Neural cell (in vitro differentiated cells): Measurements from ENCODE around the gene CNNM1. TPM values are rescaled to one million over a fixed set of nuclear protein-coding genes. Genes with fewer than 3 reads are reported as not detected.

Experiments
- H2AFZ ChIP-seq: fragments of 200-600, 300-800 bp; sonication (generic), shearing (Covaris generic); 2 replicates; pipeline ENCODE4 v1.6.0; 2014; ENCODE audit warnings: low read depth, mild to moderate bottlenecking, antibody characterized with exemption, low read length, moderate library complexity
- H3F3A ChIP-seq: fragments of 200-600 bp; shearing (Covaris generic); 2 replicates; pipeline ENCODE4 v1.6.1; 2016; ENCODE audit warnings: mild to moderate bottlenecking, moderate library complexity, mixed read lengths, antibody characterized with exemption, low read length; ENCODE audit not compliant: insufficient read depth, poor library complexity, severe bottlenecking
- H3K27ac ChIP-seq: fragments of 200-600, 300-800 bp; sonication (generic), shearing (Covaris generic); 2 replicates; pipeline ENCODE4 v1.5.1; 2014; ENCODE audit warnings: mild to moderate bottlenecking, low read length, moderate library complexity
- H3K27me3 ChIP-seq: fragments of 300-800, 200-600 bp; sonication (generic), shearing (Covaris generic); 2 replicates; pipeline ENCODE4 v1.6.0; 2014; ENCODE audit warnings: mild to moderate bottlenecking, low read depth, low read length, moderate library complexity; ENCODE audit not compliant: insufficient read depth
- H3K36me3 ChIP-seq: fragments of 300-800, 200-600 bp; sonication (generic), shearing (Covaris generic); 2 replicates; pipeline ENCODE4 v1.5.1; 2014; ENCODE audit warnings: mild to moderate bottlenecking, antibody characterized with exemption, low read length, moderate library complexity; ENCODE audit not compliant: insufficient read depth
- H3K4me2 ChIP-seq: fragments of 300-800, 200-600 bp; sonication (generic), shearing (Covaris generic); 2 replicates; pipeline ENCODE4 v1.6.0; 2014; ENCODE audit warnings: mild to moderate bottlenecking, low read length
- H3K4me3 ChIP-seq: fragments of 300-800, 200-600 bp; sonication (generic), shearing (Covaris generic); 2 replicates; pipeline ENCODE4 v1.5.1; 2014; ENCODE audit warnings: mild to moderate bottlenecking, low read length, moderate library complexity
- H3K79me2 ChIP-seq: fragments of 200-600 bp; shearing (Covaris generic); replicated peaks from 2 replicates; pipeline ENCODE4 v1.6.0; 2014; ENCODE audit warnings: mild to moderate bottlenecking, low read length, moderate library complexity; ENCODE audit not compliant: insufficient read depth
- H3K9ac ChIP-seq: fragments of 300-800, 200-600 bp; sonication (generic), shearing (Covaris generic); 2 replicates; pipeline ENCODE4 v1.6.1; 2016; ENCODE audit warnings: mild to moderate bottlenecking, low read length, mixed read lengths
- H3K9me2 ChIP-seq: fragments of 200-600 bp; shearing (Covaris generic); 2 replicates; pipeline ENCODE4 v1.6.1; 2016; ENCODE audit warnings: mild to moderate bottlenecking, low read length, mixed read lengths; ENCODE audit not compliant: insufficient read depth
- H3K9me3 ChIP-seq: fragments of 200-600, 300-800 bp; sonication (generic), shearing (Covaris generic); 2 replicates; pipeline ENCODE4 v1.6.1; 2016; ENCODE audit warnings: mild to moderate bottlenecking, mixed run types, low read length, moderate library complexity, mixed read lengths
- H4K20me1 ChIP-seq: fragments of 200-600 bp; shearing (Covaris generic); 2 replicates; pipeline ENCODE4 v1.6.1; 2016; ENCODE audit warnings: mild to moderate bottlenecking, mixed run types; ENCODE audit not compliant: insufficient read depth
- CTCF ChIP-seq: fragments of 450-650 bp; IDR thresholded peaks from 2 replicates; pipeline ENCODE4 v1.5.1; 2014; ENCODE audit warnings: antibody characterized with exemption, mild to moderate bottlenecking, moderate library complexity; ENCODE audit not compliant: poor library complexity, severe bottlenecking
- EP300 ChIP-seq: fragments of 450-650 bp; conservative IDR thresholded peaks from 2 replicates; pipeline ENCODE4 v1.6.1; 2014; ENCODE audit warnings: antibody characterized with exemption, mild to moderate bottlenecking, moderate library complexity; ENCODE audit not compliant: poor library complexity, severe bottlenecking
- EZH2 ChIP-seq: fragments of 200-600, 300-800 bp; shearing (Covaris generic), sonication (generic); IDR thresholded peaks from 2 replicates; pipeline ENCODE4 v1.6.1; 2014; ENCODE audit warnings: antibody characterized with exemption, low read length, borderline replicate concordance, mild to moderate bottlenecking; ENCODE audit not compliant: insufficient read depth, poor library complexity, severe bottlenecking
- MXI1 ChIP-seq: fragments of 450-650 bp; conservative IDR thresholded peaks from 2 replicates; pipeline ENCODE4 v1.6.1; 2014; ENCODE audit warnings: antibody characterized with exemption, mild to moderate bottlenecking; ENCODE audit not compliant: poor library complexity, severe bottlenecking
- POLR2AphosphoS5 ChIP-seq: IDR thresholded peaks from 2 replicates; pipeline ENCODE4 v1.6.1; 2012
- RAD21 ChIP-seq: fragments of 450-650 bp; conservative IDR thresholded peaks from 2 replicates; pipeline ENCODE4 v1.6.1; 2014; ENCODE audit warnings: antibody characterized with exemption, mild to moderate bottlenecking, moderate library complexity
- REST ChIP-seq: IDR thresholded peaks from 2 replicates; pipeline ENCODE4 v1.6.1; 2012; ENCODE audit warnings: borderline replicate concordance
- SMC3 ChIP-seq: fragments of 450-650 bp; conservative IDR thresholded peaks from 2 replicates; pipeline ENCODE4 v1.6.1; 2014; ENCODE audit warnings: antibody characterized with exemption, mild to moderate bottlenecking, moderate library complexity; ENCODE audit not compliant: poor library complexity
- TAF1 ChIP-seq: IDR thresholded peaks from 2 replicates; pipeline ENCODE4 v1.6.1; 2012; ENCODE audit warnings: low read depth
- polyA plus RNA-seq: library from polyadenylated mRNA; depleted of rRNA; stranded (reverse); fragments of >200 nt; gene quantifications from 2 replicates; pipeline ENCODE4 v1.2.3, GENCODE V29; 2014

The CNNM1 gene
- polyA plus RNA-seq, 1 donor from 2014 or later, result 1.5 TPM

GRCh38 chr10:99360934-99361333 is 31.8 kb downstream of the CNNM1 start:
- Histone ChIP-seq H3K9ac (no peak overlapping the region), H2AFZ (no peak overlapping the region), H3K36me3 (no peaks in the 10 kb centered on the region), H3K9me3 (no peaks in the 10 kb centered on the region), H4K20me1 (no peaks in the 10 kb centered on the region), H3K4me3 (no peak overlapping the region), H3K9me2 (no peaks in the 10 kb centered on the region), H3K27me3 (no peaks in the 10 kb centered on the region), H3F3A (no peaks in the 10 kb centered on the region), H3K4me2 (no peak overlapping the region), H3K79me2 (no peaks in the 10 kb centered on the region), H3K27ac (no peak overlapping the region)
- no peak for TF ChIP-seq TAF1
- TF ChIP-seq EP300, result no peak
- TF ChIP-seq EZH2, result no peak
- no peak for TF ChIP-seq CTCF
- TF ChIP-seq REST, result no peak

- no peak overlapping the region for H2AFZ ChIP-seq
- no peak overlapping the region for H3K9ac ChIP-seq
- H3K27ac ChIP-seq, result no peak overlapping the region
- no peak overlapping the region for H3K4me2 ChIP-seq
- H4K20me1 ChIP-seq, result no peaks in the 10 kb centered on the region
- no peaks in the 10 kb centered on the region for H3F3A ChIP-seq
- TF ChIP-seq MXI1, result no peak
- no peaks in the 10 kb centered on the region for H3K36me3 ChIP-seq
- no peaks in the 10 kb centered on the region for H3K9me3 ChIP-seq
- H3K9me2 ChIP-seq, result no peaks in the 10 kb centered on the region
- H3K27me3 ChIP-seq, result no peaks in the 10 kb centered on the region
- H3K4me3 ChIP-seq, result no peak overlapping the region
- H3K79me2 ChIP-seq, result no peaks in the 10 kb centered on the region
Measured at GRCh38 chr10:99364125-99364524, 35.0 kb downstream of the CNNM1 start.

- H3K4me2 ChIP-seq, result no peak overlapping the region
- no peaks in the 10 kb centered on the region for H3K79me2 ChIP-seq
- H3K9me2 ChIP-seq, result no peaks in the 10 kb centered on the region
- no peaks in the 10 kb centered on the region for H3K27me3 ChIP-seq
- no peaks in the 10 kb centered on the region for H3F3A ChIP-seq
- no peak overlapping the region for H3K4me3 ChIP-seq
- H4K20me1 ChIP-seq, result no peaks in the 10 kb centered on the region
- no peak overlapping the region for H3K9ac ChIP-seq
- H2AFZ ChIP-seq, result no peak overlapping the region
- no peaks in the 10 kb centered on the region for H3K9me3 ChIP-seq
- H3K27ac ChIP-seq, result no peak overlapping the region
- TF ChIP-seq RAD21 (no peak), SMC3 (no peak), TAF1 (no peak), REST (no peak), CTCF (no peak), EP300 (no peak), MXI1 (no peak), POLR2AphosphoS5 (no peak), EZH2 (no peak)
- H3K36me3 ChIP-seq, result no peaks in the 10 kb centered on the region
Measured at GRCh38 chr10:99365311-99365710, 36.2 kb downstream of the CNNM1 start.
